Lung (tissue), 12 donors: Measurements from ENCODE around the gene C9orf152. TPM values are rescaled to one million over a fixed set of nuclear protein-coding genes. Genes with fewer than 3 reads are reported as not detected.
"Not testable (repeated sequence)": the region's sequence is repeated elsewhere in the genome, so short reads cannot be mapped to it uniquely, and the experiment has no call there.

Experiments used
- ATAC-seq: fragments of 200-7000 bp; cut with Tn5 transposase; one replicate; pipeline ENCODE4 v1.9.1; 2020; ENCODE audit warnings: moderate number of reproducible peaks; ENCODE audit not compliant: insufficient read depth, low FRiP score
- DNase-seq, 3 donors: peaks; one replicate each; pipeline ENCODE4 v3.0.0-alpha.2; 2013 to 2017
- H3K27ac ChIP-seq, 2 donors: one replicate each; pipeline ENCODE4 v1.5.1; 2013; ENCODE audit warnings: mild to moderate bottlenecking in 2 of 2, moderate library complexity in 2 of 2, control low read depth in 1 of 2, inconsistent platforms in 1 of 2, low read depth in 1 of 2, low read length in 1 of 2
- H3K27me3 ChIP-seq, 3 donors: one replicate each; pipeline ENCODE4 v1.5.1; 2013; ENCODE audit warnings: low read length in 2 of 3; ENCODE audit not compliant: control insufficient read depth in 3 of 3, insufficient read depth in 3 of 3
- H3K36me3 ChIP-seq, 4 donors: one replicate each; pipeline ENCODE4 v1.5.1; 2013; ENCODE audit warnings: low read length in 4 of 4, mild to moderate bottlenecking in 1 of 4, moderate library complexity in 1 of 4; ENCODE audit not compliant: control insufficient read depth in 4 of 4, insufficient read depth in 4 of 4
- H3K4me1 ChIP-seq, 5 donors: one replicate each; pipeline ENCODE4 v1.5.1; 2013; ENCODE audit warnings: low read length in 5 of 5, mild to moderate bottlenecking in 2 of 5, moderate library complexity in 1 of 5; ENCODE audit not compliant: control insufficient read depth in 5 of 5, insufficient read depth in 5 of 5
- H3K4me3 ChIP-seq: one replicate; pipeline ENCODE4 v1.5.1; 2013; ENCODE audit warnings: mild to moderate bottlenecking, control low read depth, moderate library complexity
- H3K9ac ChIP-seq, 2 donors: one replicate each; pipeline ENCODE4 v1.5.1; 2013; ENCODE audit warnings: low read length in 2 of 2, control low read depth in 1 of 2; ENCODE audit not compliant: insufficient read depth in 1 of 2
- H3K9me3 ChIP-seq, 4 donors: one replicate each; pipeline ENCODE4 v1.5.1; 2013; ENCODE audit warnings: low read length in 3 of 4, mild to moderate bottlenecking in 1 of 4, moderate library complexity in 1 of 4; ENCODE audit not compliant: control insufficient read depth in 4 of 4, insufficient read depth in 3 of 4
- CTCF ChIP-seq: IDR thresholded peaks from 2 replicates; pipeline ENCODE4 v1.5.1; 2012; ENCODE audit warnings: mild to moderate bottlenecking; ENCODE audit errors: control extremely low read depth, extremely low read depth
- WGBS, 2 donors: extraction: QIAGEN DNeasy Blood & Tissue Kit; methylation state at CpG; one replicate each; pipeline ENCODE4 v1.1.7; 2013; 5-methylcytosine and 5-hydroxymethylcytosine counted together
- polyA plus RNA-seq, 2 donors: library from polyadenylated mRNA; stranded (reverse); fragments of 200-250 nt; gene quantifications; one replicate each; pipeline ENCODE4 v1.2.1, GENCODE V29; 2013
- total RNA-seq, 2 donors: library from RNA; depleted of rRNA in 1 of 2; stranded (reverse); fragments of >200 nt in 1 of 2; gene quantifications; one replicate each; pipeline ENCODE4 v1.2.1, GENCODE V29; 2014 to 2021
- donor health status: control.
- donor health status: control.
- donor health status: Bipolar disorder and iron deficiency.
- donor health status: healthy.
- donor health status: DM: yes; HTN: yes; CAD: no.

C9orf152 gene
- total and polyA plus RNA-seq, 4 donors, result 4.2 to 16.8 (median 11.2) TPM

DNA sequence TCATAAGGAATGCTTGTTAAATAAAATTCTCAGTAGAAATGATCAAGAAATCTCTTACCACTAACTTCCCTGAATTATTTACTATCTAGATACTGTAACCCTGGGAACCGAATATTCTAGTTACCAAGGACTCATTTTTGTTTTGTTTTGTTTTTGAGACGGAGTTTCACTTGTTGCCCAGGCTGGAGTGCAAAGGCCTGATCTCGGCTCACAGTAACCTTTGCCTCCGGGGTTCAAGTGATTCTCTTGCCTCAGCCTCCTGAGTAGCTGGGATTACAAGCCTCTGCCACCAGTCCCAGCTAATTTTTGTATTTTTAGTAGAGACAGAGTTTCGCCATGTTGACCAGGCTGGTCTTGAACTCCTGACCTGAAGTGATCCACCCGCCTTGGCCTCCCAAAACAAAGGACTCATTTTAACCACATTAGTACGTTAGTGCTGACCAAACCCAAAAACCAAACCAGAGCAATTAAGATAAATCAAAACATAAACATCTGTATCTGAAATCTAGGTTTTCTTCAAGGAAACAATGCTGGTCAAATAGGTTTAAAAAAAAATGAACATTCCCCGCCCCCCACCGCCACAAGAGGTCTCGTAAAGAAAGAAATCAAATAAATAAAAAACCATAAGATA lies 44.7 kb upstream of the C9orf152 start:
- 64 to 81% methylated on average over 10 of the region's 10 CpGs for WGBS, 2 donors
- Histone ChIP-seq H3K9ac (no peak overlapping the region), H3K27me3 (no peaks in the 10 kb centered on the region), H3K36me3 (peaks cover 13 to 20% (median 17%) of the 10 kb centered on the region in 4 donors), H3K4me3 (no peak overlapping the region), H3K9me3 (no peaks in the 10 kb centered on the region), H3K27ac (no peak overlapping the region), H3K4me1 (peaks cover 3 to 17% (median 5%) of the 10 kb centered on the region in 5 donors)
- TF ChIP-seq CTCF, result no peak
- DNase-seq (peak in 1 of 3 donors; percentile 35), ATAC-seq (no peak)

- H3K4me3 ChIP-seq, ATAC-seq, H3K9me3 ChIP-seq, H3K27ac ChIP-seq, H3K27me3 ChIP-seq, DNase-seq, H3K9ac ChIP-seq: not testable (repeated sequence)
- 94% methylated on average over 5 of the region's 5 CpGs for WGBS, 2 donors
- peaks cover 0 to 10% (median 0%) of the 10 kb centered on the region in 5 donors for H3K4me1 ChIP-seq
- H3K36me3 ChIP-seq, result peaks cover 16 to 26% (median 18%) of the 10 kb centered on the region in 4 donors
Measured at GRCh38 chr9:110251770-110252169, 43.8 kb upstream of the C9orf152 start.

GRCh38 chr9:110251212-110251611 lies 43.3 kb upstream of the C9orf152 start:
- Histone ChIP-seq H3K4me3 (no peak overlapping the region), H3K27me3 (no peaks in the 10 kb centered on the region), H3K27ac (no peak overlapping the region), H3K9ac (no peak overlapping the region), H3K4me1 (peaks cover 0 to 10% (median 0%) of the 10 kb centered on the region in 5 donors), H3K36me3 (peaks cover 16 to 31% (median 21%) of the 10 kb centered on the region in 4 donors), H3K9me3 (no peaks in the 10 kb centered on the region)
- no peak for TF ChIP-seq CTCF
- ATAC-seq (no peak), DNase-seq (peak in 2 of 3 donors; percentile 37 to 56)
- 79 to 81% methylated on average over 4 of the region's 4 CpGs for WGBS, 2 donors

- DNase-seq, result no peak
- TF ChIP-seq CTCF, result no peak
- Histone ChIP-seq H3K4me3 (no peak overlapping the region), H3K4me1 (peaks cover 0 to 5% (median 0%) of the 10 kb centered on the region in 5 donors), H3K9me3 (no peaks in the 10 kb centered on the region), H3K27ac (no peak overlapping the region), H3K9ac (no peak overlapping the region), H3K36me3 (peaks cover 16 to 35% (median 24%) of the 10 kb centered on the region in 4 donors), H3K27me3 (no peaks in the 10 kb centered on the region)
- ATAC-seq, result no peak
- 93 to 97% methylated on average over 4 of the region's 4 CpGs for WGBS, 2 donors
Measured at GRCh38 chr9:110249603-110250002, 41.6 kb upstream of the C9orf152 start.
